ENCODE results near the gene HAAO. TPM values are rescaled to one million over a fixed set of nuclear protein-coding genes. Genes with fewer than 3 reads are reported as not detected.
"Not testable (repeated sequence)": the region's sequence is repeated elsewhere in the genome, so short reads cannot be mapped to it uniquely, and the experiment has no call there.

Gene HAAO
- polyA plus RNA-seq (ENCODE audit: insufficient read length): 25.6 TPM

DNA sequence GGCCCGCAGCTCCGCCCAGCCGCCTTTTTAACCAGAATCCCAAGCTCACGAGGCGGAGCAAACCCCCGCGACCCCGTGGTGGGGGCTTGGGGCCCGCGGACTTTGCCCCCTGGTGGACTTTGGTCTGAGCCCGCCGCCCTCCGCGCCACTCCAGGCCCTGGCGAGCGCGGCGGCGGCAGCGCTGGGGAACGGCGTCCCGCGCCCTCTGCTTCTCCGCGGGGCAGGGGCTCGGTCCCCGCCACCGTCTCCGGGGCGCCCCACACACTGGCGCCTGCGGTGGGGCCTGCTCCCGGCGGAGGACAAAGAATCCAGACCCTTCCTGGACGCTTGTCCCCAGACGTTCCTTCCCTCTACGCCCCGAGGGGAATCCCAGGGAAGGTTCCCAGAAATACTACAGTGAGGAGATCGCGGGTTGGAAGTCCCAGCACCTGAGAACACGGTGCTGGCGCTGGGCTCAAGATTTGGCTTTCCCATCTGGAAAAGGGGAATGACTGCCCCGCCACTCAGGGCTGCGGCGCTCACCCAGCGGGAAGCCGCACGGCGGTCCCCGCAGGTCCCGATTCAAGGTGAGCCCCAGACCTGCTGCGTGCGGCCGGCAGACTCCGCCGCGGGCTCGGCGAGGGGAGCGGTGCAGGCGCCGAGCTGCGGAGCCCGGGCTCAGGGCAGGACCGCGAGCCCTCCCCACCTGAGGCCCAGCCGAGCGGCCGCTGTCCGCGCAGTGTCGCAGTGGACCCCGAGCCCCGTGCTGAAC, at the start of gene HAAO:
TSS of gene HAAO (minus strand) at position 1 of the 751 bp plus-strand sequence. CDS start 47 bp downstream, outside the sequence.
- DNase-seq: peak; percentile 77

GRCh38 chr2:42841344-42841743, 49.0 kb upstream of the HAAO start:
- no peak for DNase-seq

DNA sequence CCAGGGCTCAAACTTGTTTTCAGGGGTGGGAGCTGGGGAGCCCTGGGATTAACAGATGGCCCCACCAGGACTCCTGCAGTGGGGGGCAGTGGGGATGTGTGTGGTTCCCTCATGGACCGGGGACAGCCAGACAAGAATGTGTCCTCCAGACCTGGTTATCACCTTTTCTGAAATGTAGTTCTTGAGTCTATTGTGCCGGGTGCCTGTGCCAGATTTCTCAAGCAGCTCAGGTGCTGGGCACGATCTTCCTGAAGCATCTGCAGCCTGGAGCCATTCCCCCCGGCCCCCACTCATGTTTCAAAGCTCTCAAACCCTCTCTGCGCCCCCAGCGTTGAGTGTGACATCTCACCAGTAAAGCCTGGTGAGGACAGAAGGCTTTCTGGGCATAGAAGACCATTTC, 48.4 kb upstream of the HAAO start:
- DNase-seq: no peak

GRCh38 chr2:42839809-42840501, 47.6 kb upstream of the HAAO start:
- no peak for DNase-seq

GRCh38 chr2:42838133-42838532, 45.8 kb upstream of the HAAO start:
- no peak for DNase-seq

DNA sequence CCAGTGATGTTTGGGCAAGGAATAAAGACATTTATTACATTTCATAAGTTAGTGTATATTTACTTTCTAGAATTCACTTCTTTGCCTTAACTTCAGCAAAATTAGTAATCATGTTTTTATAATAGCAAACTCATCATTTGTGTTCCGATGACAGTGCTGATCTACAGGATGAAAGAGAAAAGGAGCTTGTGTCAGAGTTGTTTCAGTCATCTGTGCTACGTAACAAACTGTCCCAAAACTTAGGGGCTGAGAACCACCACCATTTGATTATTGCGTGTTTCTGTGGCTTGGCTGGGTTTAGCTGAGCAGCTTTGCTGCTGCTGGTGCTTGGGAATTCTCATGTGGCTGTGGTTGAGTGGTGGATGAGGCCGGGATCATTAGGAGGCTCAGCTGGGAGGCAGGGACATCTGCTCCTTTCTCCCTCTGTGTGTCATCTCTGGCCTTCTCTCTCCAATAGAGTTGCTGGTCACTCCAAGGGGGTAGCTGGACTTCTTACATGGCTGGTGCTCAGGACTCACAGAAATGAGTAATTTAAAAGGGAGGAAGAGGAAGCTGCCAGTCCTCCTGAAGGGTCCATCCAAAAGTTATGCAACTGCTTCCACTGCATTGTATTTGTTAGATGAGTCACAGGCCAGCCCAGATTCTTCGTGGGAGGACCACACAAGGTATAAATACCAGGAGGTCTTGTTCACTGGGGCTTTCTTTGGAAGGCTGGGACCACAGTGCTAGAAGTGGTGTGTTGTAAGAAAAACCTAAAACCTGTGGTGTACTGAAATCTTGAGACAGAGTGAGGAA, 43.4 kb upstream of the HAAO start:
- no peak for DNase-seq

- DNase-seq: no peak
Observed at GRCh38 chr2:42834161-42834560, 41.8 kb upstream of the HAAO start.

DNA sequence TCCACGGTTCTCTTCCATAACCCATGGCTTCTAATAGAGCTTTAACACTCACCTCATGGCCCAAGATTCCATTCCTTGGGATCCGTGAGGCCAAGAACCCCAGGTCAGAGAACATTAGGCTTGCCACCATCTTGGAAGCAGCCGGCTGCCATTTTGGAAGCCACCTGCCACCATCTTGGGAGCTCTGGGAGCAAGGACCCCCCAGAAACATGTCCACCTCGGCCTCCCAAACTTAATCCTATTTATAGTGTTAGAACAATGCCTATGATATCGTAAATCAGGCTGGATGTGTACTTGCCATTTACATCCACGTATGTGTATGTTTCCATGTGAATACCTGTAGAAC, 39.9 kb upstream of the HAAO start:
- DNase-seq: no peak

DNA sequence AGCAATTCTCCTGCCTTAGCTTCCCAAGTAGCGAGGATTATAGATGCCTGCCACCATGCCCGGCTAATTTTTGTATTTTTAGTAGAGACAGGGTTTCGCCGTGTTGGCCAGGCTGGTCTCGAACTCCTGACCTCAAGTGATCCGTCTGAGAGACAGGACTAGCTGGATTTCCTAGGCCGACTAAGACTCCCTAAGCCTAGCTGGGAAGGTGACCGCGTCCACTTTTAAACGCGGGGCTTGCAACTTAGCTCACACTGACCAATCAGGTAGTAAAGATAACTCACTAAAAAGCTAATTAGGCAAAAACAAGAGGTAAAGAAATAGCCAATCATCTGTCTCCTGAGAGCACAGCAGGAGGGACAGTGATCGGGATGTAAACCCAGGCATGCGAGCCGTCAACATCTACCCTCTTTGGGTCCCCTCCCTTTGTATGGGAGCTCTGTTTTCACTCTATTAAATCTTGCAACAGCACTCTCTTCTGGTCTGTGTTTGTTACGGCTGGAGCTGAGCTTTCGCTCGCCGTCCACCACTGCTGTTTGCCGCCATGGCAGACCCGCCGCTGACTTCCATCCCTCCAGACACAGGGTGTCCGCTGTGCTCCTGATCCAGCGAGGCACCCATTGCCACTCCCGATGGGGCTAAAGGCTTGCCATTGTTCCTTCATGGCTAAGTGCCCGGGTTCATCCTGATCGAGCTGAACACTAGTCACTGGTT, 39.3 kb upstream of the HAAO start:
- DNase-seq: not testable (repeated sequence)

DNA sequence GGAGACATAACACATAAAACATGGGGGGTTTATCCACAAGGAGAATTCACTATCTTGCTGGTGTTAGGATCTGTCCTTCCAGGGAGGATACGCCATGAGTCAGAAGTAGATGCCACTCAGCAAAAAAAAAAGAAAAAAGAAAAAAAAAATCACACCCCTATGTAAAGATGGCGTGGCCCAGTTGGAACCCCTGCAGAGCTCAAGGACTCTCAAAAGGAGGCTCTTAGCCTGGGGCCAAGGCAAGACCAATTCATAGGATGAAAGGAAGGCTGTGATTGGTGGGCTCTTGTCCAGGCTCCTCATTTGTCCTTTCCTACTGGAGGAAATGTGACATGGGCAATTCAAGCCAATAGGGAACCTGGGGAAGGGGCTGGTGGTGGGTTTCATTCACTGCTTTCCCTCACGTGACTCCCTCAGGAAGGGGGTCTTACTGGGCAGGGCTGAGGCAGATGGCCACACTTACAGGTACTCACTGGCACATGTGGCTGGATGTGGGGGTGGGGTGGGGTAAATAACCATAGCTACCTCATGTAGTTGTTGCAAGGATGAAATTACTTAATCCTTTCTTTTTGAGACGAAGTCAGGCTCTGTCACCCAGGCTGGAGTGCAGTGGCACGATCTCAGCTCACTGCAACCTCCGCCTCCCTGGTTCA, 38.7 kb upstream of the HAAO start:
- no peak for DNase-seq

DNA sequence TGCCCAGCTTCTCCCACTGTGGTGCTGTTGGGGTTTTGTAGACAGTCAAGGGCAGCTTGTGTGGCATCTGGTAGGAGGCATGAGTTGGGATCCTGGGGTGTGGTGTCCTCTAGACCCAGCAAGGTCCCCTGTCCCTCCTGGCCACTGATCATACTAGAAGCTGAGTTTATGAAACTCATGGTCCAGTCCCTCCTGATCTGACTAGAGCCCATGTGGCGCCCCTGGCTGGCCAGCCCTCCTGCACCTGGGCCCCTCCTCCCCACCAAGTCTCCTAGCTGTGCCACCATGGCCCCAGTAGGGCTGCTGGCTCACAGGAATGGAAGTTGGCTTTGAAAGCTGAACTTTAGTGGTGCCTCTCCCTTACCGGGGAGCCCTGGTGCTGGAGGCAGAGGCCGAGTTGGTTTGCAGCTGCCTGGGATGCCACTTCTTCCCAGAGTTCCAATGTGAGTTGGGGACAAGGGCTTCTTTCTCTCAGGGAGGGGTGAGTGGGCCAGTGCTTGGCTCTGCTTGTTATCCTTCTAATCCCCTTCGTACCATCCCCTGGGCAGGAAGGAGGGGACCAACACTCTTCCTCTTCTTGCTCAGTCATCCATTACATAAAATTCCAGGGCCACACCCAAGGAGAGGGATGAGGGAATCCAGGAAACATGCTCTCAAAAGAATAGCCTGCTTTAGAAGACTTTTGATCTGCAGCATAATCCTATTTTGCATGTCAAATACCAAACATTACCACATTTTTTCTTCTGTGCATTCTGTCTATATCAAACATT, 37.5 kb upstream of the HAAO start:
- no peak for DNase-seq

- peak; percentile 82 for DNase-seq
Observed at GRCh38 chr2:42828487-42829425, 36.4 kb upstream of the HAAO start.

DNA sequence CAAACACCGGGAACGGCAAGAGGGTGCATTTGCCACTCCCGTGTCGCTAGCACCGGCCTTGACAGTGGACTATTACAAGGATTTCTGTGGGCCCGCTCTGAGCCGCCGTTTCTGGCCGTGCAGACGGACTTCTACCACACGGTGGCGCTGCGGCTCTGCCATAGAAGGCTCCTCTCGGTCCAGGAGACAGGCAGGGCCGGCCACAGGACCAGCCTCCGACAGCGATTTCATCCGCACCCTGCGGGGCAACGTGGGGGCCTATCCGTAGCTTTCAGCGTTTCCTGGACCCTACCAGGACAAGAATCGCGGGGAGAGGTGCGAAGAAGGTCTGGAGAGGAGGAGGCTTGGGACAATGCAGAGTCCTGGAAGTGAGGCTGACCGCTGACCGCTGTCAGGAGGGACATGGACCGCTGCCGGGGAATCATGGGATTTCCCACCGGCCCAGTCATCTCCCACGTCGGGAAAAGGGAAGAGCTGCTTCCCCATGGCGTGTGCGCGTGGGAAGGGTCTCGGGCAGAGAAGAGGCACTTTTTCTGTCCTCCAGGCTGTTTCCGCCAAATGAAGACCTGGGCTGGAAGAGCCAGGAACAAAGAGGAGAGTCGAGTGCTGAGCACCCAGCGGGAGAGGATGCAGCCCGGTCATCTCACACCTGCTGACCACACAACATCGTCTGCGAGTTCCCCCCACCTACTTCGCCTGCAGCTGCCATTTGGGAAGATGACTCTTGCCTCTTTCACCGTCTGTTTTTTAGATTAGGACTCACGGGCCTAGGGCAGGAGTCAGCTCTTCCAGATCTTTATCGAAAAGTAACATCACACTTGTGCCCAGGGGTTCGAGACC, 35.5 kb upstream of the HAAO start:
- peak; percentile 90 for DNase-seq

DNA sequence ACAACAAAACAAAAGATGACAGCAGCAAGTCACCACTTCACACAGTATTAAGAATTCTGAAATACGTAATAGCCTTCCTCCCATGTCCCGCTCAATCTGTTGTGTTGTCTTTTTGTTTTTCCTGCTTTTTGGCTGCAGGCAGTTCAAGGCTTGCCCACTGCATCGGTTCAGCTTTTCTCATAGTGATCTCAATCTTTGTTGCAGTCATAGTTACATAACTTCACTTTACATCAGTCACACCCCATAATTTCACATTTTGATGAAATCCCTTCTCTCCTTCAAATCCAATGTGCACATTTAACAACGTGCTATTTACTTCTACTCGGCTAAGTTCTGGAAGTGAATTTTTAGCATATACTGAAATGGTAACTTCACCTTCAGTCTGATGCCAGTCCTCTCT, 33.8 kb upstream of the HAAO start:
- DNase-seq: no peak

DNA sequence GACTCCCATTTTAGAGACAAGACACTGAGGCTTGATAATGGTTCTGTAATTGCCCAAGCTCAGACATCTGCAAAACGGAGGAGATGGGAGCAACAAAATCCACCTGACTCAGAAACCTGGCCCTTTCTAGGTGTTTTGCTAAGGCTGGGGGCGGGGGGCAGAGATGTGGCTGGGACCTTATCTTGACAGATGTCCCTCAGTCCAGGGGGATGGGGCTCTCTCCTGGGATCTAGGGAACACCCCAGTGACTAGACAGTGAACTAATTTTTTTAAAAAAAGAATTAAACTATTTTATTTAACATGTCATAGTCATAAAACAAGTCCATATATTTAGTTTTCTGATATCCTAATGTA, 32.0 kb upstream of the HAAO start:
- no peak for DNase-seq

DNA sequence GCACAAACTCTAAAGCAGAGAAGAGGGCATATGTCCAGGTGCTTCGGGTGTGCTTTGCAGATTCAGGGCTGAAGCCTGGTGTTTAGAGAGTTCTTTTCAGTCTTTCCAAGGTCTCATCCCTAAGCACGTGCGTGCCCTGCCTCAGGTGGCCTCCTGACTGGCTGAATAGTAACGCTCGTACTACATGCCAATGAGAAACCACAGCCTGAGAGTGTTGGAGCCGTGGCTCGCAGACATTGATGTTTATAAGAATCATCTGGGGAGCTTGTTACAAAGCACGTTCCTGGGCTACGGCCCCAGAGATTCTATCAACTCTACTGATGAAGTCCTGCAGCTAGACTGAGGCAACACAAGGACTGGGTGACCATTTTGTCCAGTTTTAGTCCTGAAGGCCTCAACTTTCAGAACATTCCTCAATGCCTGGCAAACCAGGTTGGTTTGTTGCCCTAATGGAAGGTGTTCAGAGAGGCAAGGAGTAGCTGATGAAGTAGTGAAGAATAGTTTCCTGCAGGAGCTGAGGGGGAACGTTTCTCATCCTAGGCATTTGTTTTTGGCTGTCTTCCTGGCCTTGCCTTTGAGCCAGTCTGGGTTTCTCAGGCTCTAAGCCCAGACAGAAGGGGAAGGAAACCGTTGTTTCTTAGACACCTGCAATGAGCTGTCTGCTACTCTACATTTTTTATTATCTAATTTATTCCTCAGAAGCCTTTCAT, 31.5 kb upstream of the HAAO start:
- DNase-seq: no peak

- no peak for DNase-seq
Observed at GRCh38 chr2:42819160-42819559, 26.8 kb upstream of the HAAO start.

DNA sequence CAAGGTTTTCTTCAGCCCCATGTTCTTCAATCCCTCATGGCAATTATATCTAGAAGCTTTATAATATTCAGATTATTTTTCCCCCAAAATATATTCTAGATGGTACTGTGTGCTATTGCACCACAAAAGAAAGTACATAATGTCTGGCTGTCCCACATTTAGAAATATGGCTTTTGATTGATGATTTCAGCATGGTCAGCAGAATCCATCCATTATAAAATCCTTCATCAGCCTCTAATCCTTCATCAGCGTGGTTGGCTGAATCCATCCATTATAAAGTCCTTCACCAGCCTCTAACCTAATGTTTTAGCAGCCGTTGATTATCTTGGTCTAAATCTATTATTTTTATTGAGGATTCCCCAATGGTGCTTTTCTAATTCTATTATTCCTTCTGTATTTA, 23.3 kb upstream of the HAAO start:
- no peak for DNase-seq

GRCh38 chr2:42813763-42814162, 21.4 kb upstream of the HAAO start:
- no peak for DNase-seq

All from hindlimb muscle (tissue), 1 donor.